ENCODE results near the gene BRD4. TPM values are rescaled to one million over a fixed set of nuclear protein-coding genes. Genes with fewer than 3 reads are reported as not detected.
A peak's percentile ranks its signal among the peaks of the same experiment; 100 is the strongest.

Gene BRD4
- total RNA-seq, 1 donor = 26.3 TPM

DNA sequence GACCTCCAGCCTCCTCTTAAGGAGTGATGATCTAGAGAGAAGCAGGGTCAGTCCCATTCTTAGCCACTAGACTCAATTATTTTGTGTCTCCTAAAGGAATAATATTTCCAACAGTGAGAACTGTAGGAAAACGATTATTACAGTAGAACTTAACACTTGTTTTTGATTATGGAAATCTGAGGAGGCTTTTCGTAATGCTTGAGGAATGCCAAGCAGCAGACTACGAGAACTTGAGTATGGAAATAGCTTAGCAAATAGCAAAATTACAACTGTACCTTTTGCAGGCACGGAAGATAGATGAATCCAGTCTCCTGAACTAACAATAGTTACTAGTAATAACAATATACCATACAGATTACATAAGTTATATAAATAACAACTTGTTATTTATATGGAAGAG lies 12.2 kb downstream of the BRD4 start:
- no peak for TF ChIP-seq CTCF (IDR thresholded peaks at IDR 0.05; ENCODE audit: insufficient read depth, low read depth, low read length)
- no peak overlapping the region for H3K4me3 ChIP-seq (ENCODE audit: low read depth, low read length)

DNA sequence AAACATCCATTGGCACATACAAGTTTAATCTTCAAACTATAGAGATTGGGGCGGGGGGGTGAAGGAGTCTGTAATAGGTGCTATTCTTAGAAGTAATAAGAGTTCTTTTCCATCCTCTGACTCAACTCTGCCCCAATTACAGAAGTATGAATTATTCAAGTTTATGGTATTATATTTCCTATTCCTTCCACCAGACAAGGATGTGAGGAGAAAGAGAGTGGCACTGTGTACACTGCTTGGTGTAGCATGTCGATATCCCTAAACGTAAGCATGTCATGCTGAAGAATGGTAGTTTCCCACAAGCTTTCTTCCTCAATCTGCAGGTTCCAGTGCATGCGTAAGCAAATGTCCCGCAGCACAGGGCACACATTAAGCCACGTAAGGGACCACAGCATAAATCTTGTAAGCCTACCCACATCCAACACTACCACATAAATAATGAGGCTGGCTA lies 14.1 kb downstream of the BRD4 start:
- no peak for TF ChIP-seq CTCF (IDR thresholded peaks at IDR 0.05; ENCODE audit: insufficient read depth, low read depth, low read length)
- no peak overlapping the region for H3K4me3 ChIP-seq (ENCODE audit: low read depth, low read length)
- DNase-seq (ENCODE audit: low read depth) = no peak

More for the DNA sequence above, 12.2 kb downstream of the BRD4 start:
- DNase-seq (ENCODE audit: low read depth) = peak; percentile 69

- TF ChIP-seq CTCF (IDR thresholded peaks at IDR 0.05; ENCODE audit: insufficient read depth, low read depth, low read length) = no peak
- DNase-seq (ENCODE audit: low read depth) = peak; percentile 57
- no peak overlapping the region for H3K4me3 ChIP-seq (ENCODE audit: low read depth, low read length)
Measured at GRCh38 chr19:15317392-15318071, 14.8 kb downstream of the BRD4 start.

DNA sequence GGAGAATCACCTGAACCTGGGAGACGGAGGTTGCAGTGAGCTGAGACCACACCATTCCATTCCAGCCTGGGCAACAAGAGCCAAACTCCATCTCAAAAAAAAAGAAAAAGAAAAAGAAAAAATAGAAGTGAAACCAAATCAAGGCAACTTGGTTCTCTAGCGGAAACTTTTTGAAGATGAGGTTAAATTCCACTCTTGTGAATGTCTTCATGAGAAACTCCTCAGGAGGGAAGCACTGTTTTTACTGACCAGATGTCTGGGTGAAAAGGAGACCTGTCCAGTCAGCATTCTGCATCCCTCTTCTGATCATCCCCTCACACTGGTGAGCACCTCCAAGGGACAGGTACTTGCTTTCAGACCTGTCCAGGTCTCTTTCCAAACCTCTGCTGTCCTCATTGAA lies 15.8 kb downstream of the BRD4 start:
- no peak for TF ChIP-seq CTCF (IDR thresholded peaks at IDR 0.05; ENCODE audit: insufficient read depth, low read depth, low read length)
- DNase-seq (ENCODE audit: low read depth) = peak; percentile 81
- no peak overlapping the region for H3K4me3 ChIP-seq (ENCODE audit: low read depth, low read length)

DNA sequence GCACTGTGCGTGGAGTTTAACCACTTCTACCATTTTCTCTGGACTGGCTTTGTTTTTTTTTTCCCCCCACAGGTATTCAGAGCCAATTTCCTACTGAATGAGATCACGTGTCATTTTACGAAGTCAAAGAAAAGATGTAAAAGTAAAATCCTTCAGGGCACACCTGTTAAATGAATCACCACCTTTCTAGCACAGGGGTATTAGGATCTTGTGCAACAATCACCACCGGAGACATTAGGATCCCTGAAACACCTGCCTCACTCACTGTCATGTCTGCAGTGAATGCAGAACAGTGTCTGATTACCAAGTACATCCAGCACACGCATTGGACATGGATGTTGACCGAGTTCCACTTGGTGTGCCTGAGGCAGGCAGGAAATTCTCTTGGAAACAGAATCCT lies 17.2 kb downstream of the BRD4 start:
- no peak overlapping the region for H3K4me3 ChIP-seq (ENCODE audit: low read depth, low read length)
- TF ChIP-seq CTCF (IDR thresholded peaks at IDR 0.05; ENCODE audit: insufficient read depth, low read depth, low read length) = no peak
- no peak for DNase-seq (ENCODE audit: low read depth)

DNA sequence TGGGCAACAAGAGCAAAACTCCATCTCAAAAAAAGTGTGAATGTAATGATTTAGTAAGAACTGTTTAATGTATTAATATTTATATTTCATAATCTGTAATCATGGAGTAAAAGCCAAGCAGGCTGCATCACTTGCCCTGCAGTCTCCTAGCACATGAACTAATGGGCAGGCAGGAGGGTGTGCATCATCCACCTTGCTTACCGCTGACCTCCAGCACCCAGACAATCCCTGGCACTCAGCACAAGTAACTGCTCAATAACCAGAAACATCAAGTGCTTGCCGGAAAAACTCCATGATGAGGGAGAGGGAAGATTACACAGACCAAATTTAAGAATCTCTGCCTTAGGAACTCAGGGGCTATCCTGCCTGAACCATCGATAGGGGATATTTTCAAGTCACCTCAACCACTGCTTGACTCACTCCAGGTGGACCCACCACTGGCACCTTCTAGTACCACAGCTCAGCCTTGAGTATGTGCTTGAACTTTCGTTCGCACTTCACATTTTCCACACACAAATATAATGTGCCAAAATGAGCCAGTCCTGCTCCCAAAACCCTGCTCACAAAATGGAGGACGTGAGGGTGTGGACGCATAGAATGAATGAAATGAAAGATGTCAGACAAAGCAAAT lies 18.6 kb downstream of the BRD4 start:
- H3K4me3 ChIP-seq (ENCODE audit: low read depth, low read length) = no peak overlapping the region
- TF ChIP-seq CTCF (IDR thresholded peaks at IDR 0.05; ENCODE audit: insufficient read depth, low read depth, low read length) = no peak
- DNase-seq (ENCODE audit: low read depth) = no peak

Data from fibroblast of villous mesenchyme (primary cell).